H1 (cell line): Measurements from ENCODE around the gene IGSF9. TPM values are rescaled to one million over a fixed set of nuclear protein-coding genes. Genes with fewer than 3 reads are reported as not detected.

Source experiments
- CTCF ChIA-PET: fragments of 300-600 bp; sonication (Branson Sonifier 250); formaldehyde crosslinking; loops from one replicate; lab custom pipeline; 2021; ENCODE audit not compliant: partially characterized antibody; lab: Charles Lee
- POLR2A ChIA-PET: fragments of 300-600 bp; sonication (Branson Sonifier 250); formaldehyde crosslinking; loops from one replicate; lab custom pipeline; 2021; ENCODE audit warnings: inconsistent platforms; ENCODE audit not compliant: partially characterized antibody; lab: Charles Lee
- DNase-seq, 2 experiments: peaks; one replicate each; pipeline versions ENCODE4 v3.0.0 to v3.0.0-alpha.2; 2010 to 2022; ENCODE audit warnings: low spot score in 2 of 2, low read depth in 1 of 2, mixed read lengths in 1 of 2
- FAIRE-seq: peaks from 2 replicates; lab custom pipeline; 2011; peaks lifted over from hg19 to GRCh38; lab: Jason Lieb, UNC
- H2AFZ ChIP-seq: 2 replicates; pipeline ENCODE4 v1.8.1; 2012; ENCODE audit warnings: low read length, inconsistent platforms
- H2AK5ac ChIP-seq: 2 replicates; pipeline ENCODE4 v1.6.1; 2013; ENCODE audit warnings: low read depth, low read length
- H2BK120ac ChIP-seq: replicated peaks from 2 replicates; pipeline ENCODE3; 2013; ENCODE audit warnings: low read depth, low read length, inconsistent platforms
- H2BK12ac ChIP-seq: 2 replicates; pipeline ENCODE4 v1.6.1; 2013; ENCODE audit warnings: low read depth, low read length
- H2BK15ac ChIP-seq: 2 replicates; pipeline ENCODE4 v1.6.1; 2013; ENCODE audit warnings: low read length
- H2BK20ac ChIP-seq: 2 replicates; pipeline ENCODE4 v1.6.1; 2013; ENCODE audit warnings: low read length
- H2BK5ac ChIP-seq: 2 replicates; pipeline ENCODE4 v1.6.1; 2013; ENCODE audit warnings: low read depth, low read length
- H3K14ac ChIP-seq: 2 replicates; pipeline ENCODE4 v1.6.1; 2013; ENCODE audit warnings: inconsistent platforms; ENCODE audit not compliant: insufficient read length
- H3K18ac ChIP-seq: 2 replicates; pipeline ENCODE4 v1.6.1; 2013; ENCODE audit warnings: low read length; ENCODE audit errors: extremely low read depth
- H3K23ac ChIP-seq: 2 replicates; pipeline ENCODE4 v1.6.1; 2013; ENCODE audit warnings: inconsistent platforms; ENCODE audit not compliant: insufficient read length
- H3K23me2 ChIP-seq: 2 replicates; pipeline ENCODE4 v1.6.1; 2013; ENCODE audit warnings: low read depth, low read length
- H3K27ac ChIP-seq: 2 replicates; pipeline ENCODE4 v1.6.1; 2011; ENCODE audit warnings: low read depth, low read length, inconsistent platforms
- H3K27me3 ChIP-seq, 4 experiments: replicated peaks in 1 of 4; 1 replicate in 1 of 4; 2 replicates in 3 of 4; pipeline versions ENCODE4 v1.6.1 to v1.8.1; 2011 to 2013; ENCODE audit warnings: low read length in 3 of 4, mild to moderate bottlenecking in 3 of 4, inconsistent platforms in 2 of 4, mixed read lengths in 2 of 4, moderate library complexity in 1 of 4; ENCODE audit not compliant: control insufficient read depth in 3 of 4, insufficient read depth in 3 of 4; ENCODE audit errors: extremely low read depth in 1 of 4
- H3K36me3 ChIP-seq, 4 experiments: 2 replicates each; pipeline versions ENCODE4 v1.6.1 to v1.8.1; 2011 to 2013; ENCODE audit warnings: mild to moderate bottlenecking in 4 of 4, low read length in 3 of 4, moderate library complexity in 2 of 4, control low read depth in 1 of 4, inconsistent platforms in 1 of 4; ENCODE audit not compliant: insufficient read depth in 4 of 4, control insufficient read depth in 2 of 4
- H3K4ac ChIP-seq: replicated peaks from 2 replicates; pipeline ENCODE3; 2013; ENCODE audit warnings: low read length, low read depth, mixed read lengths, inconsistent platforms; ENCODE audit not compliant: insufficient read length
- H3K4me1 ChIP-seq, 4 experiments: replicated peaks in 1 of 4; 1 replicate in 1 of 4; 2 replicates in 3 of 4; pipeline versions ENCODE4 v1.6.1 to v1.8.1; 2011 to 2013; ENCODE audit warnings: low read length in 3 of 4, inconsistent platforms in 2 of 4, mixed read lengths in 1 of 4; ENCODE audit not compliant: insufficient read depth in 4 of 4, control insufficient read depth in 3 of 4
- H3K4me2 ChIP-seq, 2 experiments: 2 replicates each; pipeline versions ENCODE4 v1.6.1 to v1.8.1; 2011 to 2013; ENCODE audit warnings: low read depth in 2 of 2, low read length in 2 of 2, control low read depth in 1 of 2, inconsistent platforms in 1 of 2, mild to moderate bottlenecking in 1 of 2; ENCODE audit not compliant: insufficient read depth in 1 of 2
- H3K4me3 ChIP-seq, 4 experiments: fragments of 200-600, 300-600 bp in 1 of 4; sonication (generic), shearing (Covaris generic), sonication (Bioruptor Twin) in 1 of 4; 2 replicates each; pipeline versions ENCODE4 v1.5.1 to v1.8.1; 2011 to 2016; ENCODE audit warnings: low read length in 4 of 4, low read depth in 3 of 4, control low read depth in 2 of 4, inconsistent platforms in 2 of 4, mild to moderate bottlenecking in 2 of 4, mixed read lengths in 1 of 4, moderate library complexity in 1 of 4; ENCODE audit not compliant: insufficient read depth in 2 of 4; ENCODE audit errors: extremely low read depth in 1 of 4
- H3K56ac ChIP-seq: replicated peaks from 2 replicates; pipeline ENCODE3; 2013; ENCODE audit warnings: low read depth, mild to moderate bottlenecking, mixed read lengths, low read length, inconsistent platforms; ENCODE audit not compliant: insufficient read length
- H3K79me1 ChIP-seq: 2 replicates; pipeline ENCODE4 v1.6.1; 2013; ENCODE audit warnings: low read depth, low read length, control low read depth
- H3K79me2 ChIP-seq, 2 experiments: 2 replicates each; pipeline versions ENCODE4 v1.6.1 to v1.8.1; 2012 to 2013; ENCODE audit warnings: low read length in 2 of 2, mild to moderate bottlenecking in 2 of 2, inconsistent platforms in 1 of 2; ENCODE audit not compliant: insufficient read depth in 2 of 2, control insufficient read depth in 1 of 2
- H3K9ac ChIP-seq, 4 experiments: replicated peaks in 1 of 4; 1 replicate in 1 of 4; 2 replicates in 3 of 4; pipeline versions ENCODE4 v1.6.1 to v1.8.1; 2011 to 2013; ENCODE audit warnings: low read depth in 3 of 4, low read length in 3 of 4, control low read depth in 2 of 4, mild to moderate bottlenecking in 2 of 4, moderate library complexity in 2 of 4, inconsistent platforms in 1 of 4; ENCODE audit errors: extremely low read depth in 1 of 4
- H3K9me3 ChIP-seq, 2 experiments: 2 replicates each; pipeline versions ENCODE4 v1.6.1 to v1.8.1; 2012 to 2013; ENCODE audit warnings: mild to moderate bottlenecking in 2 of 2, moderate library complexity in 2 of 2, control low read depth in 1 of 2, inconsistent platforms in 1 of 2, low read depth in 1 of 2, low read length in 1 of 2, mixed read lengths in 1 of 2; ENCODE audit not compliant: insufficient read depth in 2 of 2
- H4K20me1 ChIP-seq, 2 experiments: replicated peaks in 1 of 2; 2 replicates each; pipeline versions ENCODE3 to v1.8.1; 2011 to 2013; ENCODE audit warnings: inconsistent platforms in 2 of 2, low read length in 2 of 2, mild to moderate bottlenecking in 1 of 2; ENCODE audit not compliant: insufficient read depth in 2 of 2, control insufficient read depth in 1 of 2
- H4K5ac ChIP-seq: 2 replicates; pipeline ENCODE4 v1.6.1; 2013; ENCODE audit warnings: low read length, low read depth, mixed read lengths, inconsistent platforms; ENCODE audit not compliant: insufficient read length
- H4K8ac ChIP-seq: 2 replicates; pipeline ENCODE4 v1.8.0; 2013; ENCODE audit warnings: mild to moderate bottlenecking, moderate library complexity, low read length, inconsistent platforms; ENCODE audit not compliant: insufficient read depth; ENCODE audit errors: extremely low read depth
- H4K91ac ChIP-seq: replicated peaks from 2 replicates; pipeline ENCODE3; 2013; ENCODE audit warnings: low read length, mixed read lengths, inconsistent platforms; ENCODE audit not compliant: insufficient read length
- ATF2 ChIP-seq: IDR thresholded peaks from 2 replicates; pipeline ENCODE4 v1.6.1; 2012; ENCODE audit warnings: low read length, inconsistent platforms
- BCL11A ChIP-seq, 2 experiments: IDR thresholded peaks; one replicate each; pipeline ENCODE4 v1.6.1; 2011; ENCODE audit warnings: low read depth in 2 of 2, low read length in 2 of 2, mild to moderate bottlenecking in 2 of 2
- CBX5 ChIP-seq: fragments of 300-800, 300-1000 bp; sonication (generic); IDR thresholded peaks from 2 replicates; pipeline ENCODE4 v1.7.1; 2016; ENCODE audit warnings: antibody characterized with exemption, low read length, low read depth
- GTF2F1 ChIP-seq: IDR thresholded peaks from 2 replicates; pipeline ENCODE4 v1.6.1; 2012; ENCODE audit warnings: low read depth, low read length, improper control_type of control experiment, borderline replicate concordance
- HDAC6 ChIP-seq: IDR thresholded peaks from one replicate; pipeline ENCODE4 v1.7.1; 2012; ENCODE audit warnings: low read depth, mild to moderate bottlenecking, inconsistent platforms, low read length, moderate library complexity
- JUN ChIP-seq: IDR thresholded peaks from 2 replicates; pipeline ENCODE4 v1.6.1; 2011; ENCODE audit warnings: low read depth, mild to moderate bottlenecking, improper control_type of control experiment, low read length
- KDM4A ChIP-seq: IDR thresholded peaks from one replicate; pipeline ENCODE4 v1.7.1; 2012; ENCODE audit warnings: low read depth, mild to moderate bottlenecking, moderate library complexity, low read length, inconsistent platforms; ENCODE audit not compliant: severe bottlenecking
- NRF1 ChIP-seq: IDR thresholded peaks from 2 replicates; pipeline ENCODE4 v1.6.1; 2011; ENCODE audit warnings: mild to moderate bottlenecking, low read depth, low read length, improper control_type of control experiment
- RAD21 ChIP-seq, 2 experiments: IDR thresholded peaks in 1 of 2; conservative IDR thresholded peaks in 1 of 2; 2 replicates each; pipeline ENCODE4 v1.6.1; 2011; ENCODE audit warnings: low read depth in 2 of 2, low read length in 2 of 2, improper control_type of control experiment in 1 of 2, inconsistent platforms in 1 of 2, mild to moderate bottlenecking in 1 of 2, moderate library complexity in 1 of 2
- SP1 ChIP-seq: IDR thresholded peaks from 2 replicates; pipeline ENCODE4 v1.6.1; 2011; ENCODE audit warnings: low read depth, low read length
- SP4 ChIP-seq: IDR thresholded peaks from 2 replicates; pipeline ENCODE4 v1.6.1; 2012; ENCODE audit warnings: low read length, inconsistent platforms
- TBP ChIP-seq: IDR thresholded peaks from 2 replicates; pipeline ENCODE4 v1.6.1; 2011; ENCODE audit warnings: low read depth, low read length, improper control_type of control experiment
- TEAD4 ChIP-seq: IDR thresholded peaks from 2 replicates; pipeline ENCODE4 v1.6.1; 2012; ENCODE audit warnings: low read depth, low read length, inconsistent platforms, mixed read lengths
- WGBS, 2 experiments: shearing (Covaris generic) in 1 of 2; methylation state at CpG; one replicate each; pipeline versions ENCODE4 v1.1.6 to v1.1.7; 2013 to 2015; ENCODE audit warnings: low lambda C conversion rate in 2 of 2, mixed read lengths in 2 of 2, inconsistent platforms in 1 of 2, low coverage in 1 of 2, missing lambda C conversion rate in 1 of 2; ENCODE audit not compliant: insufficient replicate concordance in 2 of 2, insufficient coverage in 1 of 2, insufficient read length in 1 of 2; ENCODE audit errors: extremely low coverage in 1 of 2, missing lambda C conversion rate in 1 of 2; 5-methylcytosine and 5-hydroxymethylcytosine counted together
- polyA plus RNA-seq, 7 experiments: library from polyadenylated mRNA; depleted of rRNA in 3 of 7; stranded (reverse) in 5 of 7; unstranded in 2 of 7; fragments of >200 nt in 5 of 7; fragments of 200-250 nt in 2 of 7; gene quantifications; 1 replicate in 5 of 7; 2 replicates in 1 of 7; 4 replicates in 1 of 7; pipeline versions ENCODE4 v1.2.1 to v1.2.3, GENCODE V29; 2011 to 2013; ENCODE audit warnings: missing spikeins in 2 of 7, mixed read lengths in 2 of 7
- total RNA-seq: library from RNA; stranded (reverse); fragmentation: NEBNext Ultra II Directional; extraction: Animal tissue kit (Norgen Biotek cat#: 25700); gene quantifications from 2 replicates; pipeline ENCODE4 v1.2.1, GENCODE V29; 2021

IGSF9 gene
- total and polyA plus RNA-seq, 2 of the 8 experiments (the other 6 are each of a cell fraction or from before 2014, with no cell fraction given) = 10.9 to 28.1 TPM

GRCh38 chr1:159992161-159992560, 46.7 kb upstream of the IGSF9 start:
- FAIRE-seq = no peak
- H2BK15ac ChIP-seq = no peak overlapping the region
- H3K23ac ChIP-seq = no peak overlapping the region
- no peaks in the 10 kb centered on the region for H4K20me1 ChIP-seq
- no peaks in the 10 kb centered on the region for H3K79me1 ChIP-seq
- peak overlapping the region; percentile 63 for H3K14ac ChIP-seq
- H4K8ac ChIP-seq = peak overlapping the region; percentile 14; the same call in 1 of the 2 replicates
- H3K9me3 ChIP-seq = peaks cover 0 to under 1% of the 10 kb centered on the region in 2 experiments; a peak in 1 of 4 replicates
- POLR2A ChIA-PET = interaction anchor here (1.1 kb wide), 1 partner anchor 46 kb away, joined by 3 read pairs; no protein-coding TSS in a partner anchor
- no peak overlapping the region for H4K5ac ChIP-seq
- H3K4me2 ChIP-seq = no peak overlapping the region
- no peak overlapping the region for H2BK12ac ChIP-seq
- no peak overlapping the region for H3K27ac ChIP-seq
- no peaks in the 10 kb centered on the region for H3K79me2 ChIP-seq
- no peak overlapping the region for H2BK20ac ChIP-seq
- no peaks in the 10 kb centered on the region for H3K36me3 ChIP-seq
- DNase-seq = peak in 1 of 2 experiments; percentile 45
- no peaks in the 10 kb centered on the region; the same call in 1 of the 2 replicates for H3K23me2 ChIP-seq
- CTCF ChIA-PET = interaction anchor here (1.2 to 8.9 kb wide), 5 partner anchors 12 to 59 kb away, joined by 3 to 98 read pairs (median 4); no protein-coding TSS in a partner anchor
- H3K9ac ChIP-seq = no peak overlapping the region
- H3K56ac ChIP-seq = no peak overlapping the region
- no peak overlapping the region for H2BK120ac ChIP-seq
- no peak overlapping the region for H3K4ac ChIP-seq
- H3K27me3 ChIP-seq = no peaks in the 10 kb centered on the region
- no peak overlapping the region for H3K18ac ChIP-seq
- 83% methylated on average over 1 of the region's 1 CpG; no CpG with 5 or more reads in 1 of the 2 experiments for WGBS, 2 experiments
- no peak overlapping the region for H2AK5ac ChIP-seq
- H3K4me3 ChIP-seq = no peak overlapping the region
- no peak overlapping the region for H4K91ac ChIP-seq
- H3K4me1 ChIP-seq = no peaks in the 10 kb centered on the region
- no peak overlapping the region for H2BK5ac ChIP-seq
- H2AFZ ChIP-seq = no peak overlapping the region
- TF ChIP-seq KDM4A (no peak), JUN (no peak), TBP (no peak), HDAC6 (no peak), BCL11A (IDR thresholded peaks at IDR 0.05; ENCODE audit: low read depth in 2 of 2, low read length in 2 of 2) (no peak), CBX5 (no peak), GTF2F1 (no peak), RAD21 (IDR thresholded peaks at IDR 0.05 in 1 of 2, conservative IDR thresholded peaks at IDR 0.05 in 1 of 2; ENCODE audit: low read depth in 2 of 2, low read length in 2 of 2) (no peak), SP1 (no peak), TEAD4 (no peak), SP4 (no peak), NRF1 (no peak), ATF2 (no peak)
